NCI-H524 (cell line): ENCODE results near the gene APOBEC2.
A peak's percentile ranks its signal among the peaks of the same experiment; 100 is the strongest.

Experiments
- DNase-seq, 2 experiments: peaks; one replicate each; lab custom pipeline; 2025; lab: John Stamatoyannopoulos, UW

APOBEC2 gene

DNA sequence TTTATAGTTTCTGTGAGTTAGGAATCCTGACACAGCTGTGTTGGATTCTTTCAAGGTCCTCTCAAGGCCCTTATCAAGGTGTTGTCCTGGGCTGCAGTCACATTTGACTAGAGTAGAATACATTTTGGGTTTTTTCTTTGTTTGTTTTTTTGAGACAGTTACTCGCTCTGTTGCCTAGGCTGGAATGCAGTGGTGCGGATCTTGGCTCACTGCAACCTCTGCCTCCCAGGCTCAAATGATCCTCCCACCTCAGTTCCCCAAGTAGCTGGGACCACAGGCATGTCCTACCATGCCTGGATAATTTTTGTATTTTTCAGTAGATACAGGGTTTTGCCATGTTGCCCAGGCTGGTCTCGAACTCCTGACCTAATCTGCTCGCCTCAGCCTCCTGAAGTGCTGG lies 35.4 kb downstream of the APOBEC2 start:
- DNase-seq = no peak

DNA sequence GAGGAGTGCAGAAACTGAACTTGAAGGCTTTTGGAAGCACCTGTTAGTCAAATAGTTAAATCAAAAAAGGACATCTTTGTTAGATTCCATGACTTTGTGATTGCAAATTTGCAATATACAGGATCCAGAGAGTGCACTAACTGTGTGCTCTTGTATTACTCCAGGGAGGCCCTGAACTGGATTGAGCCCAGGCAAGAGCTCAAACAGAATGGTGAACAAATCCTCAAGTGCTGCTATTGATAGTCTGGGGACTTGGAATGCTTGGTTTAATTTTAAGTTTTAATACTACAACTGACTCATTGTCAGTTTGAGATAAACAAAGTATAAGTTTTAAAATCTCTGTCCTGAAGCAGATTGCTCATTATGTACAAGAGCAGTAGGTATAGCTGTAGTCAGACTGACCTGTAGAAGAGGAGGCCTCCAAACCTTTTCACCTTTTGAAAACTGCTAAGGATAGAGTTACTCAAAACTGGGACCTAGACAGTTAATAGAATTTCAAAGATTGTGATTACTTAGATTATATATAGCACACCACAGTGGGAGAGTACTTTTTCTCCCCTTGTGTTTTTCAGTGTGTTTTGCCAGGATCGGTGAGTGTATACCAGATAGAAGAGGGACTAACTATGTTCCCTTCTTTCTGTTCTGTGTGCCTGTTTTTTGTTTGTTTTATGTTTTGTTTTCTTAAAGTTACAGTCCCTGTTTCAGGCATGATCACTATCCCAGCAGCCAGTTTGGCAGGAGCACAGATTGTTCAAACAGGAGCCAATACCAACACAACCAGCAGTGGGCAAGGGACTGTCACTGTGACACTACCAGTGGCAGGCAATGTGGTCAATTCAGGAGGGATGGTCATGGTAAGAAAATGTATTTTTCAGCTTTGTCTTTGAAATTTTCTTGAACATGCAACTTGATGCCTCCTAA lies 38.1 kb downstream of the APOBEC2 start:
- DNase-seq = no peak

DNA sequence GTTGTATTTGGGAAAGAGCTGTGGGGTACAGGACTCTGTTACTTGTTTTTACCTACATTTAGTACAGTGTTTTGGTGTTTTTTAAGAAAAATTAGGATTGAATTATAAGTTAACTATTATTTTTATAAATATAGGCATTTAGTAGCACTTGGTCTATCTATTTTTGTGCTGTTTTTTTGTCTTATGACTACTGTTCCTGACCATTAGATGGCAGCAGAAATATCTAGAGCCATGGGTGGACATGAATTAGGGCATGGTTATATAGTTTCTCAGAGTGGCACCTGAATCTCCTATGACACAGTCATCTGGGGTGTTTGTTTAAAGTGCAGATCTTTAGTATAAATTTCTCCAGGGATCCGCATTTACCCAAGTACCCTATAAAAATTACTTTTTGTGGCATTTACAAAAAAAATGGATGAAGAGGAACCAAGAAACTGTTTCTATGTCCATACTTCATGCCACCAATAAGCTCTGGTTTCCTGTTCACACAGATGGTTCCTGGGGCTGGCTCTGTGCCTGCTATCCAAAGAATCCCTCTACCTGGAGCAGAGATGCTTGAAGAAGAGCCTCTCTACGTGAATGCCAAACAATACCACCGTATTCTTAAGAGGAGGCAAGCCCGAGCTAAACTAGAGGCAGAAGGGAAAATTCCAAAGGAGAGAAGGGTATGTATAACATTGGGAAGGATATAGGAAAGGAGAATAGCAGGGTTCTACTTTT lies 39.6 kb downstream of the APOBEC2 start:
- peak in 1 of 2 experiments; percentile 32 for DNase-seq

DNA sequence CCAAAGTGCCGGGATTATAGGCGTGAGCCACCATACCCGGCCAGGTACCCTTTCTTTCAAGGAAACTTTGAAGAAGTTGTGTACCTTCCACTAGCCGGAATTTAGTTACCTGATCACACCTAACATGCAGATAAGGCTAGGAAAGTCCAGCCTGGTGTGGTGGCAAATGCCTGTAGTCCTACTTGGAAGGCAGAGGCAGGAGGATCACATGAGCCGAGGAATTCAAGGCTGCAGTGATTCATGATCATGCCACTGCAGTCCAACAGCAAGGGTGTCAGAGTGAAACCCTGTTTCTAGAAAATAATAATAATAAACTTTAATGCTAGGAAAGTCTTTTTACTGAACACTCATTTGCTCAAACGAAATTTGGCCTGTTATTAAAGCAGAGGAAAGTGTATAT lies 40.7 kb downstream of the APOBEC2 start:
- DNase-seq = no peak

DNA sequence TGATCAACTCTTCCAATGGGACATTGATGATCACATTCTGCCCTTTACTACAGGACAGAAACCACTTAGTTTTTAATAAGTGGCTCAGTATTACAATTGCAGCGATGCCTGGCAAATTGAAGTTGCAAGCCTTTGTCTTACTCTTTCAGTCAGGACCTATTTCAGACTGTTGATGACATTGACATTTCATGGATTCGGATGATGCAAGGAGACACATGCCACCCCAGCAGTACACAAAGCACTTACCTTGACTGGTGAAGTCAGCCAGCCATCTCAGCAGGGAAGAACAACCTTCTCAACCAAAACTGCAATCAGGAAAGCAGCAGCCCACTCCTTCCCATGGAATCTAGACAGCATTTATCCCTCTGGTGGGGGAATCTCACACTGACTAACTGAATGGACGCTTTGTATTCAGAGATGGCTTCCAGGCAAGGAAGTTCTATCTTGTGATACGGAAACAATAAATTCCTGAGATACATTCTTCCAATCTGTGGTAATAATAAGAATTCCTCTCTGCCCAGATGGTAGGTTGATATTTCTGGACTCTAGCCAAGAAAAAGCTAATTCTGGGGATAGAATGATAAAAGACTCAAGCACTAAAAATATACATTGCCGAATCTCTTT lies 44.6 kb downstream of the APOBEC2 start:
- DNase-seq = no peak

DNA sequence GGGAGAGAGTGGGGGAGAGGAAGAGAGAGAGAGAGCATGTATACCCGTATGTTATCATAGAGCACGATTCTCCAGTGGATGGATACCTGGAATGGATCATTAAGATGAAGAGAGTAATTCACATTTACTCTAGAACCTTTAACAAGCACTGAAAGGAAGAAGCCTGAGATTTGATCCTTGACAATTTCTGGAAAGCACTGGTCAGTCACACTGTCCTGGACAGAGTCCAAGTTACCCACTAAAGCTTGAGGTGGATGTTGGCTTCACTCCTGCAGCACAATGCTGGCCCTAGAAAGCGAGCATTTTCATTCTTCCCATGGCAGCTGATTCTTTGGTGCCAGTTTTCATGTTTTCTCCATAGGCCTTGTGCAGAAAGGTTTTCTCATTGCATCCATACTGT lies 45.4 kb downstream of the APOBEC2 start:
- no peak for DNase-seq

DNA sequence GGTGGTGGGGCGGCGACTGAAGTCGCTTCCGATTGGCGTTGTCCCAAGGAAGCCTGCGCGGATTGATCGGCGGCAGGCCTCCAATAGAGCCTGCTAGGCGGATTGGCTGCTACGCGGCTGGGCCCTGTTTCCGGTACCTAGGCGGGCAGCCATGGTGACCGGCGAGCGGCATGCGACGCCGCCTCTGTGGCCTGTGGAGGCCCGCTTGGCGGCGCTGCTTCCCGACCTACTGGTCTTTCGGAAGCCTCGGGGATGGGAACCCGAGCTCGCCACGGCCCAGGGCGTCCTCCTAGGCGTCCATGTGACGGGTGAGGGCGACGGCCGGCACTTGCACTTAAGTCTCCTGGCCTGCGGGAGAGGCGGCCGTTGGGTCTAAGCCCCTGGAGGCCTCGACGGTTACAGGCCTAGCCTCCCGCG lies 47.9 kb downstream of the APOBEC2 start:
- no peak for DNase-seq

DNA sequence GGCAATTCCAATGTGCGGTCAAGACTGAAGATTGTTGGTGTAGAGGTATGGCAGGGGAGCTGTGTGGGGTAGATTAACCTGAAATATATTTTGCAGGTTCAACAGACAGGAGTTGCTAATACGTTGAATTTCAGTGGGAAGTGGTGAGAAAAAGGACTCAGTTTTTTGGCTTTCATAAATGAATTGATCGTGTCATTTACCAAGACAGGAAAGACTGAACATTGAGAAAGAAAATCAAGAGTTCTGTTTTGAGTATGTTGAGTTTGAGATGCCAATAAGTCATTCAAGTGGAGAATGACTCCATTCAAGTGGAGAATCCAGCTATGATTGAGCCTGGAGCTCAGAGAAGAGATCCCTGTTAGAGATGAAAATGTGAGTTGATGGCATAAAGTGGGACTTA lies 50.8 kb downstream of the APOBEC2 start:
- DNase-seq = no peak

DNA sequence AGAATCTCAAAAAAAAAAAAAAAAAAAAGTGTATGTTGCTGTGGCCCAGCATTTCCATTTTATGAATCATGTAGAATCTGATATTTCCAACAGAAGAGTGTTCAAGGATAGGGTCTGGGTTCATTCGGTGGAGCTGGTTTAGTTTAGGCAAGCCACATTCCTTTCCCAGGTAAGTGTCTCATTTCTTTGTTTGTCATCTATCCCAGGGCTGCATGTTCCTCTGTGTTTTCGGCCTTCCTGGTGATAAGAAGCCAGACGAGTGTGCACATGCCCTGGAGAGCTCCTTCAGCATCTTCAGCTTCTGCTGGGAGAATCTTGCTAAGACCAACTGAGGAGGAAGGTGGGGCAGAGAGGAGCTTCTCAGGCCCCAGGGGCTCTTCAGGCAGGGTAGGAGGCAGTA lies 58.0 kb downstream of the APOBEC2 start:
- DNase-seq = no peak
